AG09319 (cell line): ENCODE measurements around the gene CABLES1.
"Not testable (repeated sequence)": the region's sequence is repeated elsewhere in the genome, so short reads cannot be mapped to it uniquely, and the experiment has no call there.

Source experiments
- DNase-seq: peaks from one replicate; pipeline ENCODE4 v3.0.0-alpha.2; 2010; ENCODE audit warnings: low read depth; ENCODE audit errors: extremely low read depth
- TF ChIP-seq, protein P1 (sequence below): IDR thresholded peaks from 2 replicates; pipeline ENCODE4 v1.5.1; 2011; ENCODE audit warnings: low read depth, mild to moderate bottlenecking, inconsistent platforms, low read length, moderate library complexity

The CABLES1 gene

DNA sequence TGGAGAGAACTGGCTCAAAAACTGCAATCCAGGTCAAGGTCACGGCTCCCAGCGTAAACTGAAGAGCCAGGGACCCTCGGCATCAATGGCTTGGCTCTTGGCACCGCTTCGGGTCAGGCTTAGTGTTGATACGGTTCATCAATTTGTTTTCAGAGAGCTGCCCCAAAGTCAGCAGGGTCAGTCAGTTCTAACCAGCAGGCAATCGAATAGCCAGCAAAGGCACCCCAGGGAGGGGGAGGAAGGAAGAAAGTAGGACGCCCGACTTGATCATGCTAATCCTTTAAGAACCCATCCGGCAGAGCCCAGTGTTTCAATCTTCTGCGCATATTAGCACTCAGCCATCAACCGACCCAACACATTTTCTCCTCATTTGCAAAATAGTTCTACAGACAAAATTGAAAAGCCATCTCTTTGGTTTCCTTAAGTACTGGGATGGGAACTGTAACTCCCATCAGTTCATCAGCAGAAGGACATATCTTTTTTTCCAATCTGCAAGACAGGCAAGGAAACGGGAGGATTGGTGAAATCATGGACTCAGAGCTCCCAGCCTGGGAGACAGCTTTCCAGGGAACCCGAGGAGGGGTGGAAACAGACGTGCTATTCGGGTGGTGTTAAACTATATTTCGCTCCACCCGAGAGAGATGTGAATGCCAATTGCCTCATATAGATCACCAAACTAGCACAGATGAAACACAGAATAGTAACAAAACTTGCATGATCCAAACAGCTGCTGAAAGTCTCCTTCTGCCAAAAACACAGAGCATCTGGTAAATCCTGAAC, 40.7 kb upstream of the CABLES1 start:
- no peak for DNase-seq
- TF ChIP-seq, protein P1, sequence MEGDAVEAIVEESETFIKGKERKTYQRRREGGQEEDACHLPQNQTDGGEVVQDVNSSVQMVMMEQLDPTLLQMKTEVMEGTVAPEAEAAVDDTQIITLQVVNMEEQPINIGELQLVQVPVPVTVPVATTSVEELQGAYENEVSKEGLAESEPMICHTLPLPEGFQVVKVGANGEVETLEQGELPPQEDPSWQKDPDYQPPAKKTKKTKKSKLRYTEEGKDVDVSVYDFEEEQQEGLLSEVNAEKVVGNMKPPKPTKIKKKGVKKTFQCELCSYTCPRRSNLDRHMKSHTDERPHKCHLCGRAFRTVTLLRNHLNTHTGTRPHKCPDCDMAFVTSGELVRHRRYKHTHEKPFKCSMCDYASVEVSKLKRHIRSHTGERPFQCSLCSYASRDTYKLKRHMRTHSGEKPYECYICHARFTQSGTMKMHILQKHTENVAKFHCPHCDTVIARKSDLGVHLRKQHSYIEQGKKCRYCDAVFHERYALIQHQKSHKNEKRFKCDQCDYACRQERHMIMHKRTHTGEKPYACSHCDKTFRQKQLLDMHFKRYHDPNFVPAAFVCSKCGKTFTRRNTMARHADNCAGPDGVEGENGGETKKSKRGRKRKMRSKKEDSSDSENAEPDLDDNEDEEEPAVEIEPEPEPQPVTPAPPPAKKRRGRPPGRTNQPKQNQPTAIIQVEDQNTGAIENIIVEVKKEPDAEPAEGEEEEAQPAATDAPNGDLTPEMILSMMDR: no peak

- DNase-seq: no peak
These were observed 39.8 kb upstream of the CABLES1 start for GRCh38 chr18:23095463-23095862.

GRCh38 chr18:23097016-23097415, 38.3 kb upstream of the CABLES1 start:
- not testable (repeated sequence) for DNase-seq

More at GRCh38 chr18:23095463-23095862, 39.8 kb upstream of the CABLES1 start:
- TF ChIP-seq, protein P1: no peak

DNA sequence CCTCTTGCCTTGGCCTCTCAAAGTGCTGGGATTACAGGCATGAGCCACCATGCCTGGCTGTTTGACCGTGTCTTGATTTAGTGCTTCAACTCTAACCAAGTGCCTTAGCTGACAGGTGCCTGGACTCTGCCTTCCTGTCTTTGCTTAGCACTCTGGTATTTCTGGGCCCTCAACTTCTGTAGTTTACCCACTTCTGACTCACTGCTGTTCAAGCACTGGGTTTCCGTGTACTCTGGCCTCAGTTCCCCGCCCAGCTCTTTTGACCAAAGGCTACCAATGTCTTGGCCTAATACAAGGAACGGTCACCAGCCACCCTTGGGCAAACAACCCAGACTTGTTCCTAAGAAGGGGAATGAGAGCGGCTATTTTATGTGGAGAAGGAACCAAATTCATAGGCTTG, 35.7 kb upstream of the CABLES1 start:
- no peak for DNase-seq
- TF ChIP-seq, protein P1: no peak

- no peak for DNase-seq
- TF ChIP-seq, protein P1: no peak
These were observed 33.3 kb upstream of the CABLES1 start for GRCh38 chr18:23101861-23102432.

- TF ChIP-seq, protein P1: no peak
These were observed 32.6 kb upstream of the CABLES1 start for GRCh38 chr18:23102493-23103261.

DNA sequence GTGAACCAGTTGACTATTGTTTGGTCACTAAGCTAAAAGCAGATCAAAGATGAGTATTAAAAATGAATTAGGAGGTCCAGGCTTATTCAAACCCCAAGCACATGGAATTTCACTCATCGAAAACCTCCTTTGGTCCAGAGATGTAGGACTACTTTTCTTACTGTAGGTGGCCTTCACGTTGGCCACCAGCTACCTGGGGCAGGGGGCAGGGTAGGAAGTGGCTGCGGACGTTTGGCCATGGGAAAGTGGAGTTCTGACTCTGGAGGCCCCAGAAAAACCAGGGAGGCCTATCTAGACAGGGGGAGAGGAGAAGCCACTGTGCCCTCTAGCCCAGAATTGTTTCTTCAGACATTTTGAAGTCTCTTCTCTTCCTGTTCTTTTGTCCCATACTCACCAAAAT, 31.8 kb upstream of the CABLES1 start:
- DNase-seq: no peak
- TF ChIP-seq, protein P1: no peak

More at GRCh38 chr18:23102493-23103261, 32.6 kb upstream of the CABLES1 start:
- DNase-seq: no peak
